Measurements from ENCODE around the gene TLCD3B. TPM values are rescaled to one million over a fixed set of nuclear protein-coding genes. Genes with fewer than 3 reads are reported as not detected.

TLCD3B gene
- total RNA-seq, 1 experiment from 2014 or later, result 20.9 TPM

DNA sequence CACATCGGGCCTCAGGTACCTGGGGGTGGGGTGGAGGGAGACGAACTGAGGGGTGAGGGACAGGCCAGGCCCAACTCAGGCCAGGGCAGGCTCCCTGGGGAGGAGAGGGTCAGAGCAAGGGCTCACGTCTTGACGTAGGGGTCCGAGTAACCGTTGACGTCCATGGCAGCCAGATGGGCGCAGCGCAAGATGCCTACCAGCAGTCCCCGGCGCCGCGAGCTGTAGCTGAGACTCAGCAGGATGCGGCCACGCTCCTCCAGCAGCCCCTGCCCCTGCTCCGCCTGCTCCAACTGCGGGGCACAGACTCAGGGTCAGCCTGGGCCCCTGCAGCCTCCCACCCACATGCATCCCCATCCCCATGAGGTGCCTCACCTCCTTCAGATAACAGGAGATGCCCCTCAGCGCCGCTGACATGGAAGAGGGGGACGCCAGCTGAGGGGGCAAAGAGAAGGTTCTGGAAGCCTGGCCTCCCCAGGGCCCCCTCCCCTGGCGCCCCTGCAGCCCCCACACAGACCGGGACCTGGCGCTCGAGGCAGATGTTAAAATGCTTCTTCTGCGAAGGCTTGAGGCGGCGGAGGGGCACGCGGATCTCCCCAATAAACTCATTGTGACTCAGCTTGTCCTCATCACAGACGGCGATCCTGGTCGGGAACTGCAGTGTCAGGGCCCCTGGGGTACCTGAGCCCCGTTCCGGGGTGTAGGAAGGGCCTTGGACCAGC lies 24.3 kb downstream of the TLCD3B start:
- Histone ChIP-seq H4K5ac (ENCODE audit: insufficient read length, low read depth, low read length) (no peak overlapping the region), H3K4ac (ENCODE audit: low read depth, low read length) (no peak overlapping the region), H2BK12ac (ENCODE audit: insufficient read length, low read depth, low read length) (no peak overlapping the region), H2BK120ac (ENCODE audit: low read depth, low read length, poor library complexity, severe bottlenecking) (no peak overlapping the region), H3K56ac (ENCODE audit: insufficient read length, low read depth, low read length) (no peak overlapping the region), H2BK20ac (ENCODE audit: low read depth, low read length, poor library complexity, severe bottlenecking) (no peak overlapping the region), H2BK15ac (ENCODE audit: low read depth, low read length) (no peak overlapping the region), H3K27ac (ENCODE audit: insufficient read length, low read depth, low read length) (no peak overlapping the region), H4K8ac (replicated peaks; ENCODE audit: insufficient read length, low read depth, low read length) (no peak overlapping the region), H3K23ac (ENCODE audit: insufficient read length, low read depth, low read length) (no peak overlapping the region), H4K20me1 (ENCODE audit: control insufficient read depth, insufficient read depth, insufficient read length) (no peaks in the 10 kb centered on the region), H3K27me3 (ENCODE audit: insufficient read depth, low read length) (no peaks in the 10 kb centered on the region), H2BK5ac (ENCODE audit: insufficient read length, low read length) (no peak overlapping the region), H3K79me2 (ENCODE audit: insufficient read depth, low read length) (no peaks in the 10 kb centered on the region), H3K4me1 (ENCODE audit: insufficient read depth, low read length) (no peaks in the 10 kb centered on the region; the same call in 1 of the 2 replicates), H3K18ac (ENCODE audit: insufficient read length, low read depth, low read length) (no peak overlapping the region), H2AK5ac (ENCODE audit: insufficient read length, low read length) (no peak overlapping the region), H2AFZ (ENCODE audit: low read length) (no peak overlapping the region), H3K4me2 (ENCODE audit: insufficient read depth, insufficient read length, low read length) (no peak overlapping the region), H3K79me1 (ENCODE audit: insufficient read depth, low read depth, low read length, poor library complexity, severe bottlenecking) (no peaks in the 10 kb centered on the region), H3K9me3 (ENCODE audit: control insufficient read depth, low read depth, low read length) (no peaks in the 10 kb centered on the region), H3K14ac (ENCODE audit: insufficient read depth, low read length) (no peak overlapping the region), H3K23me2 (ENCODE audit: insufficient read length, low read depth, low read length, poor library complexity, severe bottlenecking) (peaks cover 11% of the 10 kb centered on the region), H3T11ph (ENCODE audit: low read length) (no peak overlapping the region), H3K9ac (ENCODE audit: extremely low read depth, insufficient read length, low read length) (no peak overlapping the region), H4K91ac (ENCODE audit: insufficient read length, low read depth, low read length) (no peak overlapping the region)
- WGBS (ENCODE audit: extremely low coverage, insufficient read length, low lambda C conversion rate), result no CpG with 5 or more reads among the region's 34 CpGs
- DNase-seq, result no peak
- peaks cover 27% of the 10 kb centered on the region for H3K27me3 Mint-ChIP-seq (ENCODE audit: low read depth)
- H3K36me3 Mint-ChIP-seq (ENCODE audit: insufficient read depth in 1 of 3, low read depth in 3 of 3), result peaks cover 13 to 28% (median 22%) of the 10 kb centered on the region in 3 experiments
- peak overlapping the region; percentile 37 to 77 (median 62); a peak in 5 of 7 replicates for H3K27ac Mint-ChIP-seq
- H3K4me1 Mint-ChIP-seq, result peaks cover 3 to 17% of the 10 kb centered on the region in 2 experiments
- no peak overlapping the region; a peak in 1 of 5 replicates for H3K4me3 Mint-ChIP-seq
- no peaks in the 10 kb centered on the region for H3K9me3 Mint-ChIP-seq
- no peak for TF ChIP-seq CTCF (conservative IDR thresholded peaks at IDR 0.05)

Measured in H9 (cell line).